IPS-18a (cell line): ENCODE results near the gene SDK2.

Source experiments
- H3K27ac ChIP-seq: one replicate; pipeline ENCODE4 v1.5.1; 2013; ENCODE audit warnings: low read length
- H3K27me3 ChIP-seq: one replicate; pipeline ENCODE4 v1.6.1; 2013; ENCODE audit warnings: mild to moderate bottlenecking, low read length; ENCODE audit not compliant: control insufficient read depth, insufficient read depth
- H3K36me3 ChIP-seq: one replicate; pipeline ENCODE4 v1.6.1; 2013; ENCODE audit warnings: low read depth, low read length; ENCODE audit not compliant: control insufficient read depth
- H3K4me1 ChIP-seq: one replicate; pipeline ENCODE4 v1.6.1; 2013; ENCODE audit warnings: low read depth, low read length; ENCODE audit not compliant: control insufficient read depth
- H3K4me3 ChIP-seq: one replicate; pipeline ENCODE4 v1.5.1; 2013; ENCODE audit warnings: low read length
- H3K9ac ChIP-seq: one replicate; pipeline ENCODE4 v1.6.1; 2013; ENCODE audit warnings: mild to moderate bottlenecking, low read length, moderate library complexity
- H3K9me3 ChIP-seq: one replicate; pipeline ENCODE4 v1.6.1; 2013; ENCODE audit warnings: low read depth, low read length; ENCODE audit not compliant: control insufficient read depth

SDK2 gene

DNA sequence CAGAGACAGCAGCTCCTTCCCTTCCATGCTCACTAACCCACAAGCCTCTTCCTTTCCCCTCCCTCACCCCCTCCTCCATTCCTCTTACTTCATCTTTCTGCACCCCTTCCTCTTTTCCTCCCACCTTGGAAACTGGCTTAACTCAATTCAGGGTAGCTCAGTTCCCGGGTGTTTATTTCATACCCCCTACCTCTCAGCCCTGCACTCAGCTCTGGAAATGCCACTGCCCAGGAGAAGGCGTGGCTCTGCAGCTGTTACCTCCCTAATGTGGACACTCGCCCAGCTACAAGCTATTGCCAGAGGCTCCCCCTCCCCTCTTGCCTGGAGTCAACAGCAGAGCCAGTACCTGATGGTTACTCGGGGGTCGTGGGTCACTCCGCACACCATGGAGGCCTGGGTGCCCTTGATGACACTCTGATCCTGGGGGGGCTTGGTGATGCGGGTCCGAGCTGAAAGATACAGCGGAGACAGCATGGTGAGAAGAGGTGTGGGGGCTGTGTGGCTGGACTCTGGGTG lies 214.0 kb downstream of the SDK2 start:
- H3K27ac ChIP-seq: no peak overlapping the region
- H3K36me3 ChIP-seq: no peaks in the 10 kb centered on the region
- peaks cover 7% of the 10 kb centered on the region for H3K4me1 ChIP-seq
- H3K27me3 ChIP-seq: no peaks in the 10 kb centered on the region
- no peak overlapping the region for H3K4me3 ChIP-seq
- no peaks in the 10 kb centered on the region for H3K9me3 ChIP-seq
- no peak overlapping the region for H3K9ac ChIP-seq

DNA sequence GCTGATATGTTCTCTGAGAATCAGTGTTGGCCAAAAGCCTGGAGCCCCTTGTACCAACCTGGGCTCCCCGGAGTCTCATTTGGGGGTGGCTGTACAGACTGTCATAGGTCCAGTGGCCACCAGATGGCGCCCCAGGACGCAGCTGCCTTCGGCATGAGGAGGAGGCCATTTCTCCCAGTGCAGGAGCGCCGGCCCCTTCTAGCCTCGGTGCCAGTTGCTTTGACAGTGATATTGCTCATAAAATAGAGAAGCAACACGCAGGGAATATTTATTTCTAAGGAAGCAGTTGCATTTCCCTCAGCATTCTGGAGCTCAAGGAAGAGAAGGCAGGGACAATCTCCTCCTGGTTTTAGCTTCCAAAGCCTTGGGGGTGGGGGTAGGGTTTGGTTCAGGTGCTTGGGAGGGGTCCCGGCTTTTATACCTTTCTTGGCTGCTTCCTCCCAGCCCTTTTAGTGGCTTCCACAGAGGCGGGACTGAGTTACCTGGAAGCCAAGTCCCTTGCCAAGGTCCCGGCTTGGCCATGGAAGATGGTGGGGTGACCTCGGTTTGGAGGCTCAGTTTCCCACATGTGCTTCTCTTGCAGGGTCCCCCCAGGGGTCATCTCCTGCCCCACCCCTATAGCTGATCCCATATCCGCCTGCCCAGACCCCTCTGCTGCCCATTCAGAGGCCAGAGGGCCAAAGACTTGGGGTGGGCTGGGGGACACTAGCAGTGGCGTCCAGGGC lies 214.6 kb downstream of the SDK2 start:
- Histone ChIP-seq H3K27ac (no peak overlapping the region), H3K9me3 (no peaks in the 10 kb centered on the region), H3K36me3 (no peaks in the 10 kb centered on the region), H3K9ac (no peak overlapping the region), H3K4me3 (no peak overlapping the region), H3K4me1 (peaks cover 7% of the 10 kb centered on the region), H3K27me3 (no peaks in the 10 kb centered on the region)

DNA sequence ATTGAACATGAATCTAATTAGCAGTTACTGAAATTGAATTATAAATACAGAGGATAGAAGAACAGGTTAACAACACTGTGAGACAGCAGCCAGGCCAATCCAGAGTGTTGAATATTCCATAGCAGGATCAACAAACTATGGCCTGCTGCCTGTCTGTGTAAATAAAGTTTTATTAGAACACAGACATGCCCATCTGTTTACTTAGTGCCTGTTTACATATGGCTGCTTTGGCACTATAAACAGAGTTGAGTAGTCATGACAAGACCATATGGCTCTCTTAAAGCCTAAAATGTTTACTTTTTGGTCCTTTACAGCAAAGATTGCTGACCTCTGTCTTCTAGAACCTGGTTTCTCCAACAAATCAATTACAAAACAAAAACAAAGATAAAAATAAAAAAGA lies 217.0 kb downstream of the SDK2 start:
- Histone ChIP-seq H3K4me3 (no peak overlapping the region), H3K9ac (no peak overlapping the region), H3K27ac (no peak overlapping the region), H3K9me3 (no peaks in the 10 kb centered on the region), H3K27me3 (no peaks in the 10 kb centered on the region), H3K4me1 (peaks cover 7% of the 10 kb centered on the region), H3K36me3 (peaks cover 3% of the 10 kb centered on the region)

DNA sequence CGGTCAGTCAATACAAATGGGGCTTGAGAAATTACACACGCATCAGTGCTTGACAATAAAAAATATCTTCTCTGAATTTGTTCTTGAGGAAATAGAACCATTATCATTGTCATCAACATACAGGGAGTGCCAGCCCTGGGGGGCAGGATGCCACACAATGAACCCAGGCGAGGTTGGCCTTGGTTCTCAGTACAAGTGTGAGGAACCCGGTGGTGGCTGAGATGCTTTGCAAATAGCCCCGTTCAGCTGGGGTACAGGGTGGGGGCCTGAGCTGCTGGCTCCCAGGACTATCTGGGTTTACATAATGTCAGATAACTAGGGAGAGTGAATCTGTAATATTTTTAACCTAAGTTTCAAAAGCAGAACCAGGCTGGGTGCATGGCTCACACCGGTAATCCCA lies 219.7 kb downstream of the SDK2 start:
- no peak overlapping the region for H3K9ac ChIP-seq
- H3K4me3 ChIP-seq: no peak overlapping the region
- peaks cover 8% of the 10 kb centered on the region for H3K36me3 ChIP-seq
- H3K4me1 ChIP-seq: peaks cover 1% of the 10 kb centered on the region
- no peak overlapping the region for H3K27ac ChIP-seq
- H3K27me3 ChIP-seq: no peaks in the 10 kb centered on the region
- no peaks in the 10 kb centered on the region for H3K9me3 ChIP-seq

DNA sequence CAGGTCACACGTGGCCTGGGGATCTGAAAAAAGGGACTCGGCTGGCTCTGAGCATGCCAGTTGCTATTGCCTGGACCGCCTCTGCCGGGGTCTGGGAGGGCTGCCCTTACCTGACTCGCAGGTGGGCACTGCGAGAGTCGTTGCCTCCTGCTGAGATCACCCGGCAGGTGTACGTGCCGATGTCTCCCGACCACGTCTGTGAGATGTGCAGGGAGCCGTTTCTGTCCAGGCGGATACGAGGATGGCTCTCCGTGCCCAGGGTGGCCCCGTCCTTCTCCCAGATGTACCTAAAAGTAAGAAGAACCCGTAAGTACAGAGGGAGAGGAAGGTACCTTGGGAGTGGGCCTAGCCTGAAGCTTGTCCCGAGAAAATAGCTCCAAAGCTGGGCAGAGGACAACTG lies 220.4 kb downstream of the SDK2 start:
- no peaks in the 10 kb centered on the region for H3K4me1 ChIP-seq
- peaks cover 8% of the 10 kb centered on the region for H3K36me3 ChIP-seq
- no peaks in the 10 kb centered on the region for H3K27me3 ChIP-seq
- H3K27ac ChIP-seq: no peak overlapping the region
- H3K9ac ChIP-seq: no peak overlapping the region
- H3K4me3 ChIP-seq: no peak overlapping the region
- H3K9me3 ChIP-seq: no peaks in the 10 kb centered on the region

DNA sequence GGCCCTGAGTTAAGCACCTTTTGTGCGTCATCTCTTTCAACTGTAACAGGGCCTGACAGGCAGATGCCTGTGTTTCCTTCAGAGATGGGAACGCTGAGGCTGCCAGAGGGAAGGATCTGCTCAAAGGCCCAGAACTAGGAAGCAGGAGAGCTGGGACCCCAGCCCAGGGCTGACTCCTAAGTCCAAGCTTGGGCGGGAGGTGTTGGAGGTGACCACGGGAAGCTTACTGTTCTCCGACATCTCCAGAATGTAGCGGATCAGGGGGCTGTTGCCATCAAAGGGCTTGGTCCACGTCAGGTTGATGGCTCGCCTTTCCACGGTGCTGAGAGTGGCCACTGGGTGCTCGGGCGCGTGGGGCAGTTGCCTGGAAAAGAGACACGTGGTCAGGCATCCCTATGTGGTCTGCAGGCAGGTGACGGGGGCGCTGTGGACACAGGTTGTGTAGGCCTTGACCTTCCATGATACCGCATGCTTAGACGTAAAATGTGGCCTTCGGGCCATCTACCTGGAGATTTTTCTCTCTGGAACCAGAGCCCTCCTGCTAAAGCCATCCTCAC lies 221.0 kb downstream of the SDK2 start:
- H3K27ac ChIP-seq: no peak overlapping the region
- H3K36me3 ChIP-seq: peaks cover 8% of the 10 kb centered on the region
- H3K4me1 ChIP-seq: no peaks in the 10 kb centered on the region
- H3K4me3 ChIP-seq: no peak overlapping the region
- no peaks in the 10 kb centered on the region for H3K27me3 ChIP-seq
- H3K9ac ChIP-seq: no peak overlapping the region
- no peaks in the 10 kb centered on the region for H3K9me3 ChIP-seq

DNA sequence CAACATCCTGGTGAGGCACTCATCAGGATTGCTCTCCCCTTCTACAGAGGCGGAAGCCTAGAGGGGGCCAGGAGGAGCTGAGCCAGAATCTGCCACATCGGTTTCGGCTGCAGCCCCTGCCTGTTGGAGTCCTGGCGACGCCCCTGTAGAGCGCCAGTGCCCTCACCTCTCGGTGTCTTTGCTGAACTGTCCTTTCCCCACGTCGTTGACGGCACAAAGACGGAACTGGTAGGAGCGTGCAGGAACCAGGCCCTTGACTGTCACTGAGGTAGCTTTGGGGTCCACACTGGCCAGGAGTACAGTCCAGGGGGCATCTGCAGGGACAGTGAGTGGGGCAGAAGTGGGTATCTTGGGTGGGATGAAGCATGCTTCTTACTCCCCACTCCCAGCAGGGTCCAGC lies 222.1 kb downstream of the SDK2 start:
- H3K27me3 ChIP-seq: no peaks in the 10 kb centered on the region
- no peak overlapping the region for H3K4me3 ChIP-seq
- peaks cover 8% of the 10 kb centered on the region for H3K36me3 ChIP-seq
- no peak overlapping the region for H3K27ac ChIP-seq
- no peak overlapping the region for H3K9ac ChIP-seq
- no peaks in the 10 kb centered on the region for H3K4me1 ChIP-seq
- no peaks in the 10 kb centered on the region for H3K9me3 ChIP-seq

DNA sequence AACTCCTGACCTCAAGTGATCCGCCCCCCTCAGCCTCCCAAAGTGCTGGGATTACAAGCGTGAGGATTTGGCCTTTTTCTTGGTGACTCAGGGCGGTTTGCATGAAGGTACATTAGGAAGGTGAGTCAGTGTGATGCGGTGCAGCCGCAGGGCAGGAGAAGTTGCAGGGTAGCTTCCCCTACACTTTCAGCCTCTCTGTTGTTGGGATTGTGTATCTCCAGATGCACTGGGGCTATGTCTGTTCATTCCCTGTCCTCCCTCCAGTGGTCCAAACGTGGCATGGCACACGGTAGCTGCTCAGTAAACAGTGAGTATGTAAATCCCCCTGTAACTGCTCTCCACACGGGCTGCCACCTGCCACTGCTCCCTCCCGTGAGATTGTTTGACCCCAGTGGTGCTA lies 223.3 kb downstream of the SDK2 start:
- H3K36me3 ChIP-seq: peaks cover 8% of the 10 kb centered on the region
- H3K9me3 ChIP-seq: no peaks in the 10 kb centered on the region
- H3K9ac ChIP-seq: no peak overlapping the region
- H3K27me3 ChIP-seq: no peaks in the 10 kb centered on the region
- H3K27ac ChIP-seq: no peak overlapping the region
- H3K4me3 ChIP-seq: no peak overlapping the region
- no peaks in the 10 kb centered on the region for H3K4me1 ChIP-seq

DNA sequence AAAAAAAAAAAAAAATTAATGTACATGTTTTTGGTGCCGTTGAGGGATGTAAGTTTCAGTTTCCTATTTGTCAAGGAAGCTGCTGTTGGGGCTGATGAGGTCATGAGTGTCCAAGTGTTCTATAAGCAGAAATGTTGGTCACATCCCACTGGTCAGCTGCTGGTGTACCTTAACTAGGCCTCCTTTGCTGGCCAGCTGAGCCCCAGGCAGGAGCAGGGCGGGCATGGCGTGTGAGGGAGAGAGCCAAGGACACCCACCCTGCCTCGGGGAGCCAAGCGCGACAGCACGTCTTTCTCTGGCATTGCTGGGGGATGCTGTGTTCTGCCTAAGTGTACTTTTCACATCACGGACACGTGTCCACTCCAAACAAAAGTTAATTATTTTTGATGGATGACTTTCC lies 224.4 kb downstream of the SDK2 start:
- Histone ChIP-seq H3K9ac (no peak overlapping the region), H3K27ac (no peak overlapping the region), H3K36me3 (peaks cover 12% of the 10 kb centered on the region), H3K4me1 (no peaks in the 10 kb centered on the region), H3K9me3 (no peaks in the 10 kb centered on the region), H3K4me3 (no peak overlapping the region), H3K27me3 (no peaks in the 10 kb centered on the region)

DNA sequence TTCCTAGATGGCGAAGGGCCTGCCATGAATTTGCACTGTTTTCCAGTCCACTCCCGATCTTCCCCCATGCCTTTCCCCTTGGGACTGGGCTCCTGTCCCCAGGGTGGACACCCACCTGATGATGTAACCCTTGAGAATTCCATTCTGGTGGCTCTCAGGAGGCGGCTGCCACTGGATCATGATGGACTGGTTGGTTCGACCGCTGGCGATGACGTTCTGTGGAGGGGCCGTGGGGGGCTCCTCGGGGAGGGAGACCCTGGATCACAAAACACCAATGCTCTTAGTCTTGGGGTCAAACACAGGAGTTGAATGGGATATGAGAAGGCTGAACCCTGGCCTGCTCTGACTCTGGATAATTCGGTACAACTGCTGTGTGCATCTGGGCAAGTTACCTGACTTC lies 225.2 kb downstream of the SDK2 start:
- H3K36me3 ChIP-seq: peaks cover 12% of the 10 kb centered on the region
- no peaks in the 10 kb centered on the region for H3K4me1 ChIP-seq
- no peak overlapping the region for H3K27ac ChIP-seq
- no peak overlapping the region for H3K9ac ChIP-seq
- no peak overlapping the region for H3K4me3 ChIP-seq
- no peaks in the 10 kb centered on the region for H3K27me3 ChIP-seq
- no peaks in the 10 kb centered on the region for H3K9me3 ChIP-seq

DNA sequence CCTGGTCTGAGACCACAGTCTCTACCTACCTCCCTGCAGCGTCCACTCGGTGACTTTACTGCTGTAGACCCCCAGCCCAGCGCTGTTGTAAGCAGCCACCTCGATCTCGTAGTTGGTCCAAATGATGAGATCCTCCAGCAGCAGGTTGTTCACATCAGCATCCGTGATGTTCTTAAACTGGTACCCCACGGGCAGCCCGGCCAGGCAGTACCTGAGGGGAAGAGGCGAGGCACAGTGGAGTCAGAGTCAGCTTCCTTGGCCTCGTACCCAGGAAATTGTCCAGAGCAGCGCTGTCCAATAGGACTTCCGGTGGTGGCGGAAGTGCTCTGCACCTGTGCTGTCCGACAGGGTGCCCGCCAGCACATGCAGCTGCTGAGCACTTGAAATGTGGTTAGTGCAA lies 228.5 kb downstream of the SDK2 start:
- H3K27me3 ChIP-seq: no peaks in the 10 kb centered on the region
- H3K9me3 ChIP-seq: no peaks in the 10 kb centered on the region
- no peak overlapping the region for H3K9ac ChIP-seq
- H3K36me3 ChIP-seq: peaks cover 4% of the 10 kb centered on the region
- no peaks in the 10 kb centered on the region for H3K4me1 ChIP-seq
- H3K27ac ChIP-seq: no peak overlapping the region
- no peak overlapping the region for H3K4me3 ChIP-seq
